Measurements from ENCODE around the gene MTIF3. TPM values are rescaled to one million over a fixed set of nuclear protein-coding genes. Genes with fewer than 3 reads are reported as not detected.

MTIF3 gene
- total RNA-seq, 1 donor from 2014 or later = 105 TPM

GRCh38 chr13:27421101-27421871 lies 29.1 kb downstream of the MTIF3 start:
- H3K27me3 ChIP-seq (ENCODE audit: control insufficient read depth, insufficient read depth, low read length) = peaks cover 3% of the 10 kb centered on the region
- no peak for DNase-seq (ENCODE audit: low read depth)
- no peak overlapping the region for H3K4me3 ChIP-seq (ENCODE audit: low read depth, low read length)
- no peaks in the 10 kb centered on the region for H3K36me3 ChIP-seq (ENCODE audit: control insufficient read depth, insufficient read depth, low read length)
- TF ChIP-seq, protein P1, sequence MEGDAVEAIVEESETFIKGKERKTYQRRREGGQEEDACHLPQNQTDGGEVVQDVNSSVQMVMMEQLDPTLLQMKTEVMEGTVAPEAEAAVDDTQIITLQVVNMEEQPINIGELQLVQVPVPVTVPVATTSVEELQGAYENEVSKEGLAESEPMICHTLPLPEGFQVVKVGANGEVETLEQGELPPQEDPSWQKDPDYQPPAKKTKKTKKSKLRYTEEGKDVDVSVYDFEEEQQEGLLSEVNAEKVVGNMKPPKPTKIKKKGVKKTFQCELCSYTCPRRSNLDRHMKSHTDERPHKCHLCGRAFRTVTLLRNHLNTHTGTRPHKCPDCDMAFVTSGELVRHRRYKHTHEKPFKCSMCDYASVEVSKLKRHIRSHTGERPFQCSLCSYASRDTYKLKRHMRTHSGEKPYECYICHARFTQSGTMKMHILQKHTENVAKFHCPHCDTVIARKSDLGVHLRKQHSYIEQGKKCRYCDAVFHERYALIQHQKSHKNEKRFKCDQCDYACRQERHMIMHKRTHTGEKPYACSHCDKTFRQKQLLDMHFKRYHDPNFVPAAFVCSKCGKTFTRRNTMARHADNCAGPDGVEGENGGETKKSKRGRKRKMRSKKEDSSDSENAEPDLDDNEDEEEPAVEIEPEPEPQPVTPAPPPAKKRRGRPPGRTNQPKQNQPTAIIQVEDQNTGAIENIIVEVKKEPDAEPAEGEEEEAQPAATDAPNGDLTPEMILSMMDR (IDR thresholded peaks at IDR 0.05; ENCODE audit: insufficient read depth, low read length, poor library complexity, severe bottlenecking) = no peak

GRCh38 chr13:27419328-27419727 lies 31.0 kb downstream of the MTIF3 start:
- TF ChIP-seq, protein P1 (IDR thresholded peaks at IDR 0.05; ENCODE audit: insufficient read depth, low read length, poor library complexity, severe bottlenecking) = no peak
- H3K27me3 ChIP-seq (ENCODE audit: control insufficient read depth, insufficient read depth, low read length) = peaks cover 6% of the 10 kb centered on the region
- H3K36me3 ChIP-seq (ENCODE audit: control insufficient read depth, insufficient read depth, low read length) = no peaks in the 10 kb centered on the region
- DNase-seq (ENCODE audit: low read depth) = no peak
- H3K4me3 ChIP-seq (ENCODE audit: low read depth, low read length) = no peak overlapping the region

- no peak overlapping the region for H3K4me3 ChIP-seq (ENCODE audit: low read depth, low read length)
- TF ChIP-seq, protein P1 (IDR thresholded peaks at IDR 0.05; ENCODE audit: insufficient read depth, low read length, poor library complexity, severe bottlenecking) = no peak
- no peak for DNase-seq (ENCODE audit: low read depth)
- no peaks in the 10 kb centered on the region for H3K36me3 ChIP-seq (ENCODE audit: control insufficient read depth, insufficient read depth, low read length)
- H3K27me3 ChIP-seq (ENCODE audit: control insufficient read depth, insufficient read depth, low read length) = peaks cover 10% of the 10 kb centered on the region
These were observed 35.2 kb downstream of the MTIF3 start for GRCh38 chr13:27415116-27415515.

- TF ChIP-seq, protein P1 (IDR thresholded peaks at IDR 0.05; ENCODE audit: insufficient read depth, low read length, poor library complexity, severe bottlenecking) = no peak
- H3K27me3 ChIP-seq (ENCODE audit: control insufficient read depth, insufficient read depth, low read length) = peaks cover 7% of the 10 kb centered on the region
- no peak for DNase-seq (ENCODE audit: low read depth)
- H3K36me3 ChIP-seq (ENCODE audit: control insufficient read depth, insufficient read depth, low read length) = no peaks in the 10 kb centered on the region
- no peak overlapping the region for H3K4me3 ChIP-seq (ENCODE audit: low read depth, low read length)
These were observed 39.0 kb downstream of the MTIF3 start for GRCh38 chr13:27411341-27411740.

DNA sequence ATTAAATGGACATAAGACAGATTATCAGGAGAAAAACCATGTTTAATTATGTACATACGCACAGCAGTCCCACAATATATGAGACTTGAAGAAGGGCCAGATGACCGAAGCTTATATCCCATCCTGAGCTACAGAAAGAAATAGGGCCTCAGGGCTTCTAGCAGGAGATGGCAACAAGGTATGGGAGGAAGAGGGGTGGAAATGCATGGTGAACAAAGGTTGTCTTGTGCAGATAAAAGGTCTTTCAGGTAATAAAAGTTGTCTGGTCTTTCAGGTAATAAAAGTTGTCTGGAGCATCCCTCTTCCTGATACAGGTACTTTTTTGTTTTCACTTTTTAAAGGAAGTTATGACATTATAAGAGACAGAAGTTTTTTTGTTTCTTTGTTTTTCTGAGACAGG lies 41.4 kb downstream of the MTIF3 start:
- no peak for DNase-seq (ENCODE audit: low read depth)
- peaks cover 4% of the 10 kb centered on the region for H3K27me3 ChIP-seq (ENCODE audit: control insufficient read depth, insufficient read depth, low read length)
- TF ChIP-seq, protein P1 (IDR thresholded peaks at IDR 0.05; ENCODE audit: insufficient read depth, low read length, poor library complexity, severe bottlenecking) = no peak
- no peak overlapping the region for H3K4me3 ChIP-seq (ENCODE audit: low read depth, low read length)
- no peaks in the 10 kb centered on the region for H3K36me3 ChIP-seq (ENCODE audit: control insufficient read depth, insufficient read depth, low read length)

DNA sequence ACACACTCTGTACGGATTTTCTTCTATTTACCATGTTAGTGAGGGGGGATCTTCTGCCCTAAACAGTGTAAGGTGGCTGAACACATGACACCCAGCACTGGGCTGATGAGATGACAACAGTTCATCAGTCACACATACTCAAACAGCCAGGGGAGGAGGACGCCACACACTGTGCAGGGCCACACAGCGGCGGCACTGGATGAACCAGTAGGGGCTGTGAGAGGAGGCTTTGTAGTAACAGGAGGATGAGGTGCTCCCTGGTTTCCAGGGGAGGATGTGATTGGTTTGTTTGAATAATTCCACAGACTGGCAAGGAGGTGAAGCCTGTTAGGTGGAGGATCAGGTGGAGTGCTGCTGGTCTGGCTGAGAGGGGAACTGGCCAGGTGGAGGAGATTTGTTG lies 42.3 kb downstream of the MTIF3 start:
- peaks cover 4% of the 10 kb centered on the region for H3K27me3 ChIP-seq (ENCODE audit: control insufficient read depth, insufficient read depth, low read length)
- TF ChIP-seq, protein P1 (IDR thresholded peaks at IDR 0.05; ENCODE audit: insufficient read depth, low read length, poor library complexity, severe bottlenecking) = no peak
- no peak for DNase-seq (ENCODE audit: low read depth)
- H3K4me3 ChIP-seq (ENCODE audit: low read depth, low read length) = no peak overlapping the region
- no peaks in the 10 kb centered on the region for H3K36me3 ChIP-seq (ENCODE audit: control insufficient read depth, insufficient read depth, low read length)

Data from kidney epithelial cell (primary cell).